Activated CD4-positive, alpha-beta memory T cell treated with anti-CD3 and anti-CD28 coated beads for 36 hours (primary cell): Measurements from ENCODE around the gene NPEPL1. TPM values are rescaled to one million over a fixed set of nuclear protein-coding genes. Genes with fewer than 3 reads are reported as not detected.

Experiments
- CTCF ChIA-PET: fragments of 350-600 bp; sonication (Branson Sonifier 250); formaldehyde crosslinking; loops from one replicate; lab custom pipeline; 2021; ENCODE audit warnings: antibody characterized with exemption, inconsistent platforms; lab: Charles Lee
- POLR2A ChIA-PET: fragments of 350-600 bp; sonication (Branson Sonifier 250); formaldehyde crosslinking; loops from one replicate; lab custom pipeline; 2021; ENCODE audit warnings: antibody characterized with exemption; lab: Charles Lee
- DNase-seq: peaks from one replicate; pipeline ENCODE4 v3.0.0-alpha.2; 2020
- H3K27ac Mint-ChIP-seq: one replicate; pipeline ENCODE4 v1.8.0; 2021; ENCODE audit warnings: mixed read lengths
- H3K27me3 Mint-ChIP-seq: one replicate; pipeline ENCODE4 v1.8.0; 2021; ENCODE audit warnings: mixed read lengths
- H3K36me3 Mint-ChIP-seq: one replicate; pipeline ENCODE4 v1.8.0; 2021; ENCODE audit warnings: mixed read lengths
- H3K4me1 Mint-ChIP-seq: one replicate; pipeline ENCODE4 v1.8.0; 2021; ENCODE audit warnings: low read depth, mixed read lengths
- H3K4me3 Mint-ChIP-seq: one replicate; pipeline ENCODE4 v1.8.0; 2021; ENCODE audit warnings: mild to moderate bottlenecking, mixed read lengths
- H3K9me3 Mint-ChIP-seq: one replicate; pipeline ENCODE4 v1.8.0; 2021; ENCODE audit warnings: mixed read lengths
- intact Hi-C: fragments of 100-400 bp; cut with micrococcal nuclease; formaldehyde crosslinking; loops from one replicate; pipeline ENCODE4 v1.15.1; 2023
- total RNA-seq, 2 experiments: library from RNA; stranded (reverse); gene quantifications; one replicate each; pipeline ENCODE4 v1.2.3, GENCODE V29; 2021

Gene NPEPL1
- total RNA-seq, 2 experiments from 2014 or later = 17.8 to 18.8 TPM

DNA sequence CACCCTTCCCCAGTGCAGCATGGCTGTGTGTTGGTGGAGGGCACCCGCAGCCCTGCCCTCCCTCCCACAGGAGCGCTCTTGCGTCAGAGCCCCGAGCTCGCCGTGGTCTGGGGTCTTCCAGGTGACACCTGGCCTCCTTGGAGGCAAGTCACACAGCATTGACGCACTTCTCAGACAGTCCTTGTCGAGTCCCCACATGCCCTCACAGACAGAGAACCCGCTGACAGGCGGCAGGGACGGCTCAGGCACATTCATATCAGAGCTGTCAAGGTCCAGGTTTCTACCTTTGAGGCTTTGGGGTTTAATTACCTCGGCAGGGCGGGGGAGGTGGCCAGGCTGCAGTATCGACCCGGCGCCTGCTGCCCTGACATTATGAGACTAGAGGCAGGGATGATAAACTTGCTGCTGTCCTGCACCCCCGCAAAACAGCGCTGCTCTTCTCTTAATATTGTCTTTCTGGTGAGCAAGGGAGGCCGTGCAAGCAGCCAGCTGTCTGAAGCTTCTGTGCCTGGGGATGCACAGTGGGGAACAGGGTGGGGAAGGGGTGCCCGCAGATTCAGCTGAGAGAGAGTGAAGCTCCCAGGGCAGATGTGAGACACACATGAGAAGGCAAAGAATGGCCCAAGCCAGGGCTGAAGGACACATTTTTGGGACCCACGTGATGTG, 4.7 kb downstream of the NPEPL1 start:
- no peak overlapping the region for H3K27ac Mint-ChIP-seq
- H3K9me3 Mint-ChIP-seq = no peaks in the 10 kb centered on the region
- intact Hi-C loops = no loop called here
- H3K4me3 Mint-ChIP-seq = no peak overlapping the region
- DNase-seq = no peak
- H3K4me1 Mint-ChIP-seq = peaks cover 17% of the 10 kb centered on the region
- H3K27me3 Mint-ChIP-seq = no peaks in the 10 kb centered on the region
- H3K36me3 Mint-ChIP-seq = peaks cover 10% of the 10 kb centered on the region
- POLR2A ChIA-PET = no interaction called here
- CTCF ChIA-PET = no interaction called here

DNA sequence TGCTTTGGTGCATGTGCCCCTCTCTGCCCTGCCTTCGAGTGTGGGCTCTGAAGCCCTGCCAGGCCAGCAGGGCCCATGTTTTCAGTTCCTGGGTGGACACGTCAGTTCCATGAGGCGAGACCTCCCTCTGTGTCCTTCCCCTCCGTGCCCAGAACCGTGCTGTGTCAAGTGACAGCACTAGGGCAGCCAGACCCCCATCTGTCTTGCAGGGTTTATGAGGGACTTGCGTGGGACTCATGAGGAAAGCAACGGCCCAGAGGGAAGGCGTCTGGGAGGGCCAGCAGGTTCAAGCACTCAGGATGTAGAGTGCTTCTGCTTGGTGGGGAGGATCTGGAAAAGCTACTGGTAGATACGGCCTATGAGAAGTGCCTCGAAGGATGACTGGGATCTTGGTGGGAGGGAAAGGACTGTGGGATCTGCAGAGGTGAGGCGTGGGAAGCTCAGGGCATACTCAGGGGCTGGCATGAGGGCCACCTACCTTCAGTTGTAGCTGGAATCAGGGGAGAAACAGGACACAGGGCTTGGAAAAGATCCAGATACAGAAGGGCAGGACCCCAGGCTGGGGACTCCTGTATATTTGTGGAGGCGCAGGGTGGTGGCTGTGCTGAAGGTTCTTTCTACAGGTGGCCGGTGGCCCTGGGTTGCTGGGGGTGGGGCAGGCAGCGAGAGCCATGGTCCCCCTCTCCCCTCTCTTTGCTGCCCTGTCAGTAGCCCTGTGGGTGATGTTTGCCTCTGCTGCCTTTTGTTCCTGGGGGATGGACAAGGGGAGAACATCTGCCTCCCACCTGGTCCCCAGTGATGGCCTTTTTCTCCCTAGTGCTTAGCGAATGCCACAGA, 5.5 kb downstream of the NPEPL1 start:
- intact Hi-C loops = no loop called here
- no peaks in the 10 kb centered on the region for H3K27me3 Mint-ChIP-seq
- no peak overlapping the region for H3K27ac Mint-ChIP-seq
- POLR2A ChIA-PET = no interaction called here
- no peak overlapping the region for H3K4me3 Mint-ChIP-seq
- no peaks in the 10 kb centered on the region for H3K9me3 Mint-ChIP-seq
- CTCF ChIA-PET = no interaction called here
- no peak for DNase-seq
- peaks cover 17% of the 10 kb centered on the region for H3K36me3 Mint-ChIP-seq
- peaks cover 17% of the 10 kb centered on the region for H3K4me1 Mint-ChIP-seq

DNA sequence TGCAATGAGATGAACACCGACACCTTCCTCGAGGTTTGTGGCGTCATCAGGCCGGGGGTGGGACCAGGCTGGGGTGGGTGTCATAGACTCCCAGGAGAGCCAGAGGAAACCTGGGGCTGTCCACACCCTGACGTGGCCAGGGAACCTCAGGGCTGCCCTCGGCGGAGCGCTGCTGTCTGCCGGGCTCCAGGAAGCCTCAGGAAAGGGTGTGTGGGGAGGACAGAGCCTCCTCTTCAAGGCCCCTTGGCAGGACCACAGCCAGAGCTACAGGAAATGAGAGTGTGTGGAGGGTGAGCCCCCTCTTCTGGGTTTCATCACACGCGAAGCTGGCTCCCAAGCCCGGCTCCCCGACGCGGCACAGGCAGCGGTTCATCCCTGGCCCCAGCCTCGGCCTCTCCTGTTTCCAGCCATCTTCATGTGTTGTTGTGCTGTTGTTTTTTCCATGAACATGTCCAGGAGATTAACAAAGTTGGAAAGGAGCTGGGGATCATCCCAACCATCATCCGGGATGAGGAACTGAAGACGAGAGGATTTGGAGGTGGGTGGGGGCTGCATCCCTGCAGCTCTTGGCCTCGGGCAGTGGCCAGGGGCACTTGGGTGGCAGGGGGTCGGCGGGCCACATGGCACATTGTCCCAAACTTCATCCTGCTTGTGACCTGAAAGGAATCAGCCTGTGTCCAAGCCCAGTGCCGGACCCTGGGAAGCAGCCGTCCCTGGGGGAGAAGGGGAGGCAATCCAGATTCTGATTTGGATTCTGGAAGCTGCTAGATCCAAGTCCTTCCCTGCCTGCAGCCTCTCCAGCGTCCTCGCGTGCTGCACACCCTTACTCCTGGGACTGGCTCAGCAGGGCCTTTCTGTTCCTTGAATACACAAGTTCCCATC, 6.4 kb downstream of the NPEPL1 start:
- Mint-ChIP-seq H3K4me1 (peaks cover 13% of the 10 kb centered on the region), H3K4me3 (no peak overlapping the region), H3K9me3 (no peaks in the 10 kb centered on the region), H3K27me3 (no peaks in the 10 kb centered on the region), H3K27ac (no peak overlapping the region), H3K36me3 (peaks cover 24% of the 10 kb centered on the region)
- intact Hi-C loops = no loop called here
- no peak for DNase-seq
- CTCF ChIA-PET = no interaction called here
- POLR2A ChIA-PET = no interaction called here

DNA sequence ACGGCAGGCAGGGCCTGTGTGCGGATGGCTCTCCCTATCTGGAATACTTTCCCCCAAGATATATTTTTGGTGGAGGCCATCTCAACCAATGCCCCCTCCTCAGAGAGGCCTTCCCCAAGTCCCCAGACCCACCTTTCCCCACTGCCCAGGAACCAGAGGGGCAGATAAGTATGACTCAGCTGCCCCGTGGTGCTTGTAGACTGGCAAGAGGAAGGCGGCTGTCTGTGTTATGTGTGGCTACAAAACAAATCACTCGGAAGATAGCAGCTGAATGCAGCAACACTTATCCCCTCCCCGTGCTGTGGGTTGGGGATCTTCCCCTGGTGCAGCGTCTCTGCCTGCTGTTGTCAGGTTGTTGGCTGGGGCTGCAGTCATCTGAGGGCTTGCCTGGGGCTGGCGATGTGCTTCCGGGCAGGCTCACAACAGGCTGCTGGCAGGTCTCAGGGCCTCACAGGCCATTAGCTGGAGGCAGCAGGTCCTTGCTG, 7.1 kb downstream of the NPEPL1 start:
- no peaks in the 10 kb centered on the region for H3K9me3 Mint-ChIP-seq
- H3K27ac Mint-ChIP-seq = no peak overlapping the region
- CTCF ChIA-PET = interaction anchor here (0.6 kb wide), 1 partner anchor 49 kb away, joined by 3 read pairs; the partner anchor contains the start of gene STX16
- no peak for DNase-seq
- POLR2A ChIA-PET = no interaction called here
- intact Hi-C loops = no loop called here
- peaks cover 22% of the 10 kb centered on the region for H3K36me3 Mint-ChIP-seq
- H3K4me1 Mint-ChIP-seq = peaks cover 8% of the 10 kb centered on the region
- H3K27me3 Mint-ChIP-seq = no peaks in the 10 kb centered on the region
- no peak overlapping the region for H3K4me3 Mint-ChIP-seq

DNA sequence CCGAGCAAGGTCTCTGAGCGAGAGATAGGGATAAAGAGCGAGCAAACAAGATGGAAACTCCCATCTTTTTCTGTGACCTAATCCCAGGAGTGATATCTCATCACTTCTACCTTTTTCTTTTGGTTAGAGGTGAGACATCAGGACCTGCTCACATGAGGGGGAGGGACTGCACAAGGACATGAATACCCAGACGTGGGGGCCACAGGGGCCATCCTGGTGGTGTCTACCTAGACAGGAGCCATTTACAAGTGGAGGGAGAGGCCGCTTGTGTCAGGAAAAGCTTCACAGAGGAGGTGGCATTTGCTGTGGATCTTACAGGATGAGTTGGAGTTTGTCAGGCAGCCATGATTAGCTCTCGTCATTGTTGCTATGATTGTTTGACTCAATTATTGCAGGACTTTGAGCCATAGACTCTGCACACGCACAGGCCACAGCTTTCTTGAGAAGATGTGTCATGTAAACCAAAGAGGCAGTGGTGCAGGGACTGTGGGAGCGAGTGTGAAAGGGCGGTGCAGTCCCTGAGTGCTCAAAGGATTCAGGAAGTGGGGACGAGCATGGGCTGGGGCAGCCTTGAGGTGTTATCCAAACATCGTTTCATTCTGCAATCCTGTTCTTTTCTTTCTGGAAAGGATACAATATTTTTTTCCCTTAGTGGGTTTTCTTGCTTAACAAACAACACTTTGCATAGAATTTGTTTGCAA, 7.7 kb downstream of the NPEPL1 start:
- DNase-seq = peak; percentile 41
- H3K9me3 Mint-ChIP-seq = no peaks in the 10 kb centered on the region
- peaks cover 22% of the 10 kb centered on the region for H3K36me3 Mint-ChIP-seq
- POLR2A ChIA-PET = no interaction called here
- no peak overlapping the region for H3K4me3 Mint-ChIP-seq
- CTCF ChIA-PET = interaction anchor here (0.6 kb wide), 2 partner anchors 49 to 478 kb away, joined by 3 read pairs; partner anchors contain the start of gene STX16
- intact Hi-C loops = no loop called here
- peak overlapping the region; percentile 73 for H3K27ac Mint-ChIP-seq
- H3K27me3 Mint-ChIP-seq = no peaks in the 10 kb centered on the region
- peaks cover 8% of the 10 kb centered on the region for H3K4me1 Mint-ChIP-seq

DNA sequence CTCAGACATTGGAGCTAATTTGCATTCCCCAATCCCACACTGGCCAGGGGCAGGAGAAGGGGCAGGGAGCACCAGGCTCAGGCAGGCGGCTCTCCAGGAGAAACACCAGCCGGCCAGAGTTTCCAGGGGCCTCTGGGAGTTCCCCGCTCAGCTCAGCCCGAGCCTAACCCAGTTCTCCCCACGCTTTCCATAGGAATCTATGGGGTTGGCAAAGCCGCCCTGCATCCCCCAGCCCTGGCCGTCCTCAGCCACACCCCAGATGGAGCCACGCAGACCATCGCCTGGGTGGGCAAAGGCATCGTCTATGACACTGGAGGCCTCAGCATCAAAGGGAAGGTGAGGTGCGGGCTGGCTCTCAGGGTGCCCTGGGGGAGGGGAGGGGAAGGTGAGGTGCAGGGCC, 8.2 kb downstream of the NPEPL1 start:
- no peaks in the 10 kb centered on the region for H3K9me3 Mint-ChIP-seq
- H3K4me1 Mint-ChIP-seq = peaks cover 8% of the 10 kb centered on the region
- intact Hi-C loops = no loop called here
- ChIA-PET CTCF (interaction anchor here (0.6 kb wide), 1 partner anchor 478 kb away, joined by 3 read pairs; no protein-coding TSS in a partner anchor), POLR2A (no interaction called here)
- H3K4me3 Mint-ChIP-seq = no peak overlapping the region
- H3K27me3 Mint-ChIP-seq = no peaks in the 10 kb centered on the region
- no peak for DNase-seq
- peaks cover 22% of the 10 kb centered on the region for H3K36me3 Mint-ChIP-seq
- no peak overlapping the region for H3K27ac Mint-ChIP-seq

DNA sequence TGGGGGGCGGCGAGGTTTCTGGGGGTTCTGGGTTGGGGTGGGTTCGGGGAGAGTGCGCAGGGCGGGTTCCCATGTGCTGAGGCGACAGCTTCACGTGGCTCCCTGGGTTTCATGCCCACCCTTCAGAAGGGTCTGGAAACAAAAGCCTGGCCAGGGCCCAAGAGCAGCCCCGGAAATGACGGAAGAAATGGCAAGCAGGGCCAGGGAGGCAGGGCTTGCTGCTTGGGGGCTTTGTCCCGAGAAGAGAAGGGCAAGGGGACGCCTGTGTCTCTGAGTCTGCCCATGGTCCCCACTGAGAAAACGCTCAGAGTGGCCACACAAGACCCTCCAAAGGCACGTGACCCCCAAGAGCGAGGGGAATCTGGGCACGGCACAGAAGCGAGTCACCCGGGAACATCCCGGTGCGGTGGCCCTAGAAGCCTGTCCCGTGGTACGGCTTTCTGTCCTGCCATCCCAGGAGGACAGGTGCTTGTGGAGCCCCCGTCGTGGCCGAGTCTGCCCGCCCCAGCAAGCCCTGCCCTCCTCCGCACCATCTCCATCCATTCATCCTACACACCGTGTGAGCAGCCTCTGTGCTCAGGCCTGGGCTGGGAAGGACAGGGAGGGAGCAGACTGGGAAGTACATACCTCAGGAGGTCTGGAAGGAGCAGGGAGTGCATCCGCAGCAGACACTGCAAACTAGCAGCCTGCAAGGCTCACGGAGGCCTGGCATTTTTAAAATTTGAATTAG, 9.0 kb downstream of the NPEPL1 start:
- DNase-seq = no peak
- intact Hi-C loops = no loop called here
- CTCF ChIA-PET = no interaction called here
- Mint-ChIP-seq H3K36me3 (peaks cover 22% of the 10 kb centered on the region), H3K27ac (no peak overlapping the region), H3K4me1 (peaks cover 8% of the 10 kb centered on the region), H3K9me3 (no peaks in the 10 kb centered on the region), H3K4me3 (no peak overlapping the region), H3K27me3 (no peaks in the 10 kb centered on the region)
- POLR2A ChIA-PET = no interaction called here

DNA sequence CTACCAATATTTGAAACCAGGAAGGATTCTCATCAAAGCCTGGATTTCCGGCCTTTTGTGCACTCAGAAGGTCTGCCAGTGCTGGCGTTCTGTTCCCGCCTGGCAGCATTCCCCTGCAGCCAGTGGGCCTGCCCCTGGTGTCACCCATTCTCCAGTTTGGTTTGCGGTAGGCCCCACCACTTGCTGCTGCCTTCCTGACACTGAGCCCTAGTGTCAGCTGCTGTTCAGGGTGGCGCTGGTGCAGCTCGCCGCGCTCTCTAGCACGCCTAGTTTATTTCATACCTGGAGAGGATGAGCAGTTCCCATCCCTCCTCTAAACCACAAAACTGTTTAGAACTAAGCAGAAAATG, 9.5 kb downstream of the NPEPL1 start:
- intact Hi-C loops = no loop called here
- H3K27ac Mint-ChIP-seq = no peak overlapping the region
- H3K36me3 Mint-ChIP-seq = peaks cover 19% of the 10 kb centered on the region
- ChIA-PET CTCF (no interaction called here), POLR2A (no interaction called here)
- H3K4me3 Mint-ChIP-seq = no peak overlapping the region
- H3K4me1 Mint-ChIP-seq = peaks cover 8% of the 10 kb centered on the region
- H3K27me3 Mint-ChIP-seq = no peaks in the 10 kb centered on the region
- DNase-seq = no peak
- no peaks in the 10 kb centered on the region for H3K9me3 Mint-ChIP-seq

DNA sequence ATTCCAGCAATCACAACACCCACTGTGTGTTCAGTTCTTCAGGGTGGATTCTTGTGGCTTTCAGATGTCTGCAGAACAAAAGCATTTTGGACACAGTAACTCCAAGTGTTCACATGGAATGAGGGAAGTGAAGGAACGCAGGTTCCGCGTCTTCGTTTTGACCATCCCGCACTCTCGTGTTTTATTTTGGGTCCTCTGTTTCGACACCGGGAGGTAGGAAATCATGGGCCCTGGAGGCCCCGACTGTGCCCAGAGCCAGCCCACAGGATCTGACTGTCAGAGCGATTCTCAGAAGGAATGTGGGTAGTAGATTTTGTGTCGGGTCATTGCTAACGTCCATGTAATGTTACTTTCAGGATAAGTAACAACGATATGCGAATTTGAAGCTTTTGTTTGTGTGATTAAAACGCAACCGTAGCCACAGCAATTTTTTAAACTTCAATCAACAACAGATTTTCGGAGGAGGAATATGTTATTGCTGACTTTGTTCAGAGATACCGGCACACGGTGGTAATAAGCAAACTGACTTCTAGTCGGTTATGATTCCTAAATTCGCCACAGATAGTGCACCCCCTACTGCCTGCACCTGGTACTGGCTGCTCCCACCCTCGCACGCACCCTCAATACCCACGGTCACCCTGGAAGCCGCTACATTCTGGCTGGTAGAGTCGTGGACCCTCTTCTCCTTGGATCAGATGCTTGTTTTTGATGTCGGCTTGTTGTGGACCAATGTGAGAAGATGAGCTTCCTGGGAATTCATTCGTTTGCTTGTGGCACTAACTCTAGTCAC, 10.5 kb downstream of the NPEPL1 start:
- ChIA-PET POLR2A (no interaction called here), CTCF (no interaction called here)
- intact Hi-C loops = no loop called here
- Mint-ChIP-seq H3K4me3 (no peak overlapping the region), H3K27me3 (no peaks in the 10 kb centered on the region), H3K9me3 (no peaks in the 10 kb centered on the region), H3K4me1 (peaks cover 8% of the 10 kb centered on the region), H3K36me3 (peaks cover 18% of the 10 kb centered on the region), H3K27ac (no peak overlapping the region)
- DNase-seq = peak; percentile 20

DNA sequence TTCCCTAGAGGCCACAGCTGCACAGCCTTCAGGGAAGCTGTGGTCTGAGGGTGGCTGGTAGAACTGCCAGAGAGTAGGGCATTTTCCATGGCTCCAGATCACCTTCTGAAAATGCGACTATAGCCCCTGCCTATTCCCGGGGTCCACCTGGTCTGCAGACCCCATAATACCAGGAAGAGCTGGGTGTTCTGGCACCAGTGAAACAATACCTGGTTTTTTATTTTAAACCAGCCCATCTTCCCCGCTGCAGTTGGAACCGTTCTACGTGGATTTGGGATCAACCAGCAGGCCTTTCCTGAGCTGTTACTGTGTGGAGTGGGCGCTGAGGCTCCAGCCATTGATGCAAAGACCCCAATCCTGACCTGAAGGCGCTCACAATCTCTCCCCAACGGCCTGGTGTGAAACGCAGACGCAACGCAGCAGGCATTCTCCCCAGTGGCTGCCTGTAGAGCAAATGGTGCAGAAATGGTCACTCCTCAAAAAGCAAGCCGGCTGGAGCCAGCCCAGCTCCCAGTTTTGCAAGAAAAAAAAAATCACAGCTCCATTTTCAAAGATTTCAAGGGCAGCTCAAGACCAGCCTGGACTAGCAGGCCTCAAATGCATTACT, 11.3 kb downstream of the NPEPL1 start:
- no peak for DNase-seq
- Mint-ChIP-seq H3K27ac (no peak overlapping the region), H3K4me1 (peaks cover 8% of the 10 kb centered on the region), H3K9me3 (no peaks in the 10 kb centered on the region), H3K36me3 (peaks cover 18% of the 10 kb centered on the region), H3K4me3 (no peak overlapping the region), H3K27me3 (no peaks in the 10 kb centered on the region)
- CTCF ChIA-PET = no interaction called here
- POLR2A ChIA-PET = interaction anchor here (0.6 kb wide), 1 partner anchor 523 kb away, joined by 4 read pairs; no protein-coding TSS in a partner anchor
- intact Hi-C loops = no loop called here
